ENCODE measurements around the gene GLT8D1. TPM values are rescaled to one million over a fixed set of nuclear protein-coding genes. Genes with fewer than 3 reads are reported as not detected.

The GLT8D1 gene
- total RNA-seq, 1 donor from 2014 or later = 29.2 TPM

DNA sequence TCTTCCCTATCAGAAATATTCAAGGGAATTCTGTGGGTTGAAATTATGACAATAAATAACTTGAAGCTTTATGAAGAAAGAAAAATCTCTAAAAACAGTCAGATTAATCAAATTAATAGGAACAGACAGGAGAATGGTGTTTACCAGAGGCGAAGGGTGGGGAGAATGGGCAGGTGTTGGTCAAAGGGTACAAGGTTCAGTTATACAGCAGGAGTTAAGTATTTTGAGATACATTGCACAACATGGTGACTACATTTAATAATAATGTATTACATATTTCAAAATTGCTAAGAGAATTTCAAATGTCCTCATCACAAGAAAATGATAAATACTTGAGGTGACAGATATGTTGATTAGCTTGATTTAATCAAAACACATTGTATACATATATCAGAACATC, 18.9 kb upstream of the GLT8D1 start:
- H3K4me3 ChIP-seq = no peak overlapping the region
- DNase-seq = no peak
- intact Hi-C loops (cut with micrococcal nuclease) = no loop called here
- no peaks in the 10 kb centered on the region for H3K27me3 ChIP-seq (ENCODE audit: low read depth)
- peaks cover 25% of the 10 kb centered on the region for H3K9me3 ChIP-seq (replicated peaks)
- H3K36me3 ChIP-seq = peaks cover 47% of the 10 kb centered on the region
- H3K27ac ChIP-seq (replicated peaks) = no peak overlapping the region
- H3K4me1 ChIP-seq = no peaks in the 10 kb centered on the region
- no peak for TF ChIP-seq CTCF (IDR thresholded peaks at IDR 0.05; ENCODE audit: borderline replicate concordance)

DNA sequence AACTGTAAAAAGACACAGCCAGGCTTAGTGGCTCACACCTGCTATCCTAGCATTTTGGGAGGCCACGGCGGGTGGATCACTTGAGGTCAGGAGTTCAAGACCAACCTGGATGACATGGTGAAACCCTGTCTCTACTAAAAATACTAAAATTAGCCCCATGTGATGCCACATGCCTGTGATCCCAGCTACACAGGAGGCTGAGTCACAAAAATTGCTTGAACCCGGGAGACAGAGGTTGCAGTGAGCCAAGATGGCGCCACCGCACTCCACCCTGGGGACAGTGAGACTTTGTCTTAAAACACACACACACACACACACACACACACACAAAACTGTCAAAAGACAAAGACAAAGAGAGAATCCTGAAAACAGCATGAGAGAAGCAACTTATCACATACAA, 18.3 kb upstream of the GLT8D1 start:
- intact Hi-C loops (cut with micrococcal nuclease) = no loop called here
- TF ChIP-seq CTCF (IDR thresholded peaks at IDR 0.05; ENCODE audit: borderline replicate concordance) = no peak
- no peaks in the 10 kb centered on the region for H3K4me1 ChIP-seq
- H3K9me3 ChIP-seq (replicated peaks) = peaks cover 20% of the 10 kb centered on the region
- peaks cover 46% of the 10 kb centered on the region for H3K36me3 ChIP-seq
- no peak overlapping the region for H3K4me3 ChIP-seq
- DNase-seq = no peak
- no peaks in the 10 kb centered on the region for H3K27me3 ChIP-seq (ENCODE audit: low read depth)
- no peak overlapping the region for H3K27ac ChIP-seq (replicated peaks)

- Histone ChIP-seq H3K36me3 (peaks cover 40% of the 10 kb centered on the region), H3K27me3 (ENCODE audit: low read depth) (no peaks in the 10 kb centered on the region), H3K4me1 (no peaks in the 10 kb centered on the region), H3K27ac (replicated peaks) (no peak overlapping the region), H3K4me3 (no peak overlapping the region), H3K9me3 (replicated peaks) (peaks cover 11% of the 10 kb centered on the region)
- intact Hi-C loops (cut with micrococcal nuclease) = no loop called here
- TF ChIP-seq CTCF (IDR thresholded peaks at IDR 0.05; ENCODE audit: borderline replicate concordance) = no peak
- no peak for DNase-seq
Measured at GRCh38 chr3:52722491-52722890, 16.9 kb upstream of the GLT8D1 start.

DNA sequence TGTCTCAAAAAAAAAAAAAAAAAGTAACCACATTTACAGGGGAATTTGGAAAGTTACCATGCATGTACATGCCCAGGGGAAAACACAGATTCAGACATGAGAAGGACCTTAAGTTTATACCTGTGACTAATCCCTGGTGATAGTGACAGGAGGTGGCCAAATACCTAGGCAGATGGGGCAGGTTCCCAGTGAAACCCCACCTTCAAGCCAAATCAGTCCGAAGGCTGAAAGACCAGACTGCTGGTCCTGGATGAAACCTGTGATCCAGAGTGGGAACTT, 16.1 kb upstream of the GLT8D1 start:
- H3K27me3 ChIP-seq (ENCODE audit: low read depth) = no peaks in the 10 kb centered on the region
- H3K9me3 ChIP-seq (replicated peaks) = peaks cover 11% of the 10 kb centered on the region
- no peak for TF ChIP-seq CTCF (IDR thresholded peaks at IDR 0.05; ENCODE audit: borderline replicate concordance)
- H3K36me3 ChIP-seq = peaks cover 40% of the 10 kb centered on the region
- no peak for DNase-seq
- H3K27ac ChIP-seq (replicated peaks) = no peak overlapping the region
- H3K4me1 ChIP-seq = no peaks in the 10 kb centered on the region
- H3K4me3 ChIP-seq = no peak overlapping the region
- intact Hi-C loops (cut with micrococcal nuclease) = no loop called here

- Histone ChIP-seq H3K36me3 (peaks cover 40% of the 10 kb centered on the region), H3K9me3 (replicated peaks) (peaks cover 11% of the 10 kb centered on the region), H3K27ac (replicated peaks) (no peak overlapping the region), H3K27me3 (ENCODE audit: low read depth) (no peaks in the 10 kb centered on the region), H3K4me1 (no peaks in the 10 kb centered on the region), H3K4me3 (no peak overlapping the region)
- intact Hi-C loops (cut with micrococcal nuclease) = no loop called here
- no peak for TF ChIP-seq CTCF (IDR thresholded peaks at IDR 0.05; ENCODE audit: borderline replicate concordance)
- DNase-seq = no peak
Measured at GRCh38 chr3:52721002-52721729, 15.6 kb upstream of the GLT8D1 start.
